8988T (cell line): ENCODE data around the gene TMEM179.
"Not testable (repeated sequence)": the region's sequence is repeated elsewhere in the genome, so short reads cannot be mapped to it uniquely, and the experiment has no call there.

Source experiments
- DNase-seq: peaks from one replicate; pipeline ENCODE4 v3.0.0; 2011

Gene TMEM179

GRCh38 chr14:104585966-104586697 is 18.4 kb downstream of the TMEM179 start:
- no peak for DNase-seq

GRCh38 chr14:104584557-104584956 is 20.0 kb downstream of the TMEM179 start:
- no peak for DNase-seq

- no peak for DNase-seq
Measured at GRCh38 chr14:104583424-104584306, 20.9 kb downstream of the TMEM179 start.

- no peak for DNase-seq
Measured at GRCh38 chr14:104582662-104583061, 21.9 kb downstream of the TMEM179 start.

- DNase-seq: no peak
Measured at GRCh38 chr14:104582005-104582404, 22.6 kb downstream of the TMEM179 start.

GRCh38 chr14:104581521-104581920 is 23.1 kb downstream of the TMEM179 start:
- no peak for DNase-seq

DNA sequence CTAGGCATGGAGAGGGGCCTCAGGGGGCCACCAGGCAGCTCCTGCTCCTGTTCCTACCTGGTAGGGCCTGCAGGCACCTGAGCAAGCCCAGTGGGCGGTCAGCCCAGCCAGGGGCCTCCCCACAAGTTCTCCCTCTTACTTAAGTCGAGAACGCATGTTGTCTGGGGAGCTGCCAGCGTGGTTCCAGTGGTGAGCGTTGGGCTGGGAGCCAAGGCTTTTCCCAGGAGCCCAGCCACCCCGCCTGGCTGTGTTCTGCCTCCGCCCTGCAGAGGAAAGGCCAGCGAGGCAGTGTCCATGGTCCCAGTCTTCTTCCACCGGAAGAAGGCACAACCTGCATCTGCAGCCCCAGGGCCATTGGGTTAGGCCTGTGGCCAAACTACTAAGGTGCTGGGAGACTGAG is 23.6 kb downstream of the TMEM179 start:
- no peak for DNase-seq

DNA sequence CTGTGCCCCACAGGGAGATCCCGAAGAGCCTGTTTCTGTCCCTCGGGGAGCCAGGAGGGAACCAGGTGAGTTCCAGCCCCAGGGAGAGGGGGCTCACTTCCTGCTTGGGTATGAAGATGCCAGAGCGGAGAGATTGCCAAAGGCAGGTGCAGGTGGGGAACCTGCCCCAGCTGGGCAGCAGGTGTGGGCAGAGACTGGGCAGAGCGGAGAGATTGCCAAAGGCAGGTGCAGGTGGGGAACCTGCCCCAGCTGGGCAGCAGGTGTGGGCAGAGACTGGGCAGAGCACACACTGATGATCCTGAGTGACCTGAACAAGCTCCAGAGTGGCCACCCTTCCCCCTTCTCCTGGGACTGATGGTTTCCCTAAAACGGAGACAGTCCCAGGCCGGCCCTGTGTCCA is 24.6 kb downstream of the TMEM179 start:
- DNase-seq: not testable (repeated sequence)

DNA sequence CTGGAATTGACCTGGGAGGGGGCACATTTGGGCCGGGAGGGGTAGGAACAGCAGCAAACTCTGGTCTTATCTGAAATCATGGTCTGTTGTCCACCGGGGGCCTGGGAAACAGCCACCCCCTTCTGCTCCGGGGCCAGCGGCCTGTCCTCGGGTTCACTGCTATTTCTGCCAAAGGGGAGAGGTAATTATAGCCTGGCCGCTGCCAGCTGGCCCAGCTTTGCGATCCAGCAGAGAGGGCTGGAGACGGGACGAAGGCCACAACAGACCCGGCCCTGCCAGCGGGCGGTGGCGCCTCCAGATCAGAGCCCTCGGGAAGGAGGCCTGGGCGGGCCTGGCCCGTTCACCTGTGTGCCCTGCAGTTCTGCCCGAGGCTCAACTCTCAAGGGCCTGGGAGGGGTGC is 25.1 kb downstream of the TMEM179 start, which contains the start of gene C14orf180:
C14orf180 (plus strand) TSS at position 258 of the 400 bp plus-strand sequence. CDS start 6,667 bp downstream, outside the sequence.
- no peak for DNase-seq

GRCh38 chr14:104578321-104578720 is 26.3 kb downstream of the TMEM179 start:
- no peak for DNase-seq

DNA sequence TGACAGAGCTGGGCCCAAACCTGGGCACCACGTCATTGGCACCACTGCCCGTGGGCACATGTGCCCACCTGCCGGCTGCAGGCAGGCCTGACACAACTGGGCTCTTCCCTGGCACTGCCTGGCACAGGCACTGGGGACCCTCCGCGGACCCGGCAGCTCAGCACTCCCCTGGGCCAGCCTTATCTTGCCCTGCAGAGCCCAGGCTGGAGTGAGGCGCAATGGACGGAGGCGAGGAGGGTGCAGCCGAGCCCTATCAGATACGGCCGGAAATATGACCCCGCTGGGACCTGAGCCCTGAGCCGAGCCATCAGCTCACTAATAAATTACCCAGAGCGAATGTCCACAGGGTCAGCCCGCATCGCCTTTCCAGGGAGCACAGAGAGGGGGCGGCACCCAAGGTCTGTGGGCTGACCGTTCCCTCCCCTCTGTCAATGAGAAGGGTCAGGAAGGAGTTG is 26.7 kb downstream of the TMEM179 start:
- no peak for DNase-seq

GRCh38 chr14:104577426-104577825 is 27.1 kb downstream of the TMEM179 start:
- DNase-seq: no peak

- no peak for DNase-seq
Measured at GRCh38 chr14:104576970-104577332, 27.6 kb downstream of the TMEM179 start.

DNA sequence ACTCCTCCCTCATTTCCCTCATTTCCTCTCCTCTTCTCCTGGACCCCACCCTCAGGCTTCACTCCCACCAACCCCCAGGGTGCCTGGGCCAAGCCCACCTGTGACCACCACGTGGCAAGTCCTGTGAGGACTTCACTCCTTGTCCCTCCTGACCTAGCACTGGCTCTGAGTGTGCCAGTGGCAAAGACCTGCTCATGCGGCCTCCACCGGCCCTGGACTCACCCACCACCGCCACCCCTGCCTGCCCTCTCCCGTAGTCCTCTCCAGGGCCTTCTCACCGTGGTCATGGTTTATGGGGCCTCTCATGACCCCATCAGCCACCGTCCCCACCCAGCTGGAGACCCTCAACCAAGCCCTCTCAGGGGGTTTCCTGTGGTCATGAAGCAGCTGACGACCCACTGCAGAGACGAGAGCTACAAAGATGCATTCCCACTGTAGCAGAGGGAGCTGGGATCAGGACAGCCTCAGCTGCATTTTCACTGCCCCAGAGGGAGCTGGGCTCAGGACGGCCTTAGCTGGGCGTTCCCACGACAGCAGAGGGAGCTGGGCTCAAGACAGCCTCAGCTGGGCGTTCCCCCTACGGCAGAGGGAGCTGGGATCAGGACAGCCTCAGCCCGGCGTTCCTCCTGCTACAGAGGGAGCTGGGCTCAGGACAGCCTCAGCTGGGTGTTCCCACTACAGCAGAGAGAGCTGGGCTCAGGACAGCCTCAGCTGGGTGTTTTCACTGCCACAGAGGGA is 28.2 kb downstream of the TMEM179 start:
- no peak for DNase-seq

DNA sequence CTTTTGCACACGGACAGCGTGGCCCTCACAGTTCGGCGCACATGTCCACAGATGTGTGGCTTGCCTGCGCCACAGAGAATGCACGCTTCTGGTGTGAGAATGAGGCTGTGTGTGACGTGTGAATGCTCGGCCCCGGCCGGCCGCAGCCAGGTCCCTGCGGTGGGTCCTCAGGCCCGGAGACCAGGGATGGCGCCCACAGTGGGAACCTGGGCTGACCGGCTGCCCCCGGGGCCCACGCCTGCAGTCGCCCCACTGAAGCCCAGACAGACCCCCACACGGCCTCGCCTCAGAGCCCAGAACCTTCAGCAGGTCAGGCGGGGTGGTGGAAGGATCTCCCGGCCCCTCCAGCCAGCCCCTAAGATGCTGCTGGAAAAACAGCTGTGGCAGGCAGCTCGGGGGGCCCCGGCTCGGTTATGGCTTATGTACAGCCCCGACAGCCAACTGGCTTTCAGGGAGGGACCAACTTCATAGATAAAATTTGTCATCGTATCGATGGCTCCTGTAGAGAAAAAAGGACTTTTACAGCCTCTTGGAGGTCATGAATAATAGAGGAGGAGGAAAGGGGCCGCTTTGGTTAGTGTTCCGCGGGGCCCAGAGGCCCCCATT is 29.5 kb downstream of the TMEM179 start:
- no peak for DNase-seq

GRCh38 chr14:104574536-104574935 is 30.0 kb downstream of the TMEM179 start:
- no peak for DNase-seq

- DNase-seq: no peak
Measured at GRCh38 chr14:104573930-104574329, 30.6 kb downstream of the TMEM179 start.

- DNase-seq: no peak
Measured at GRCh38 chr14:104572668-104573067, 31.9 kb downstream of the TMEM179 start.

GRCh38 chr14:104572024-104572626 is 32.4 kb downstream of the TMEM179 start:
- no peak for DNase-seq

DNA sequence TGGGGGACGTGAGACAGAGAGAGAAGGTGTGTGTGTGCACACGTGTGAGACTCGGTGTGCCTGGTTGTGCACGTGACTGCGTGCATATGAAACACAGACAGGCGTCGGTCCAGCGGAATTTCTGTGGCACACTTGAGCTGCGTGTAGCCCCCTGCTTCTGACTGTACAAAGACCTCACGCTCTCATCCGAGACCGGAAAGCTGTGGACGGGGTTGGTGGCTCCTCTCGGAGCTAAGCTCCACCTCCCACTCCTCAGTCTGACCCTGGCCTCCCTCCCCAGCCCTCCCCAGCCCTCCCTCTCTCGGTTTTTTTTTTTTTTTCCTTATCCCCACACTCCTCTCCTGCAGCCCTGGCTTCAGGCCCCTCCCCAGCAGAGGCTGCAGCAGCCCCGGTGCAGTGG is 33.3 kb downstream of the TMEM179 start:
- DNase-seq: no peak

DNA sequence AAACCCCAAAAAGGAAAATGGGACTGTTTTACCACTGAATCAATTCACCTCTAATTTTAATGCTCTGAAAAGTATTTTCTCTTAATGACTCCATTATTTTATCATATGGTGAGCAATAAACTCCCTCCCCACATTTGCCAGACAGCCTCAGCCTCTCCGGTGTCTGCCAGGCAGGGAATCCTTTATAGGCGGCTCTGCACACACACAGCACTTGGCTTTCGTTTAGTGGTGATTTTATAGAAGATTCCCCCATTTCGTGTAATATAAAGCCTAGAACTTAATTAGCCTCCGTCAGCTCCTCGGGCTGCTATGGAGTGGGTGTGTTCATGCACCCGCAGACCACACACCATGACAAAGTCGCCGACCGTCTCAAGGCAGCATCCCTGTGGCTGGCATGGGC is 35.1 kb downstream of the TMEM179 start:
- DNase-seq: no peak

DNA sequence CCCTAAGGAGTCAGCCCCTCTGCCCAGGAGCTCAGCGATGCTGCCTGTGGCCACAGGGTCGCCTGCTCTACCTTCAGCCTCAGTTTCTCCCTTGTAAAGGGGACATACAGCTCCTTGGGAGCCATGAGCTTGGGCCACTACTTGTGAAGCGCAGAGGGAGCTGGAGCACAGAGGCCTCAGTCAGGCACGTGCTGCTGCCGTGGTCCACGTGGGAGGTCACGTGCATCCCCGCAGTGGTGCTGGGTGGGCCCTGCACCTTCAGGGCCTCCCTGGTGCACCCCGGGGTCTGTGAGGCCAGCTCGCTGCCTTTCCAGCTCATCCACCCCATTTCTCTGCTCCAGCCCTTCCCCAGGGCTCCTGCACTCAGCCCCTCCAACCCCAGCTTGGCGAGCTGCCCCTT is 36.0 kb downstream of the TMEM179 start:
- DNase-seq: no peak

- DNase-seq: no peak
Measured at GRCh38 chr14:104567957-104568225, 36.7 kb downstream of the TMEM179 start.
